ENCODE results near the gene DMRT2.

GRCh38 chr9:1050125-1050895, at the start of gene DMRT2:
- TF ChIP-seq EZH2 (IDR thresholded peaks at IDR 0.05) (no peak), CTCF (IDR thresholded peaks at IDR 0.05) (no peak), EZH2phosphoT487 (IDR thresholded peaks at IDR 0.05) (no peak)
